Measurements from ENCODE around the gene TCEAL5.
"Not testable (repeated sequence)": the region's sequence is repeated elsewhere in the genome, so short reads cannot be mapped to it uniquely, and the experiment has no call there.

The TCEAL5 gene

GRCh38 chrX:103235608-103236007, 40.9 kb downstream of the TCEAL5 start:
- DNase-seq = not testable (repeated sequence)

GRCh38 chrX:103234869-103235268, 41.7 kb downstream of the TCEAL5 start:
- DNase-seq = no peak

- DNase-seq = no peak
These were observed 43.3 kb downstream of the TCEAL5 start for GRCh38 chrX:103233263-103233662.

- DNase-seq = not testable (repeated sequence)
These were observed 50.6 kb downstream of the TCEAL5 start for GRCh38 chrX:103225918-103226317.
